Uterus (tissue), 4 donors: ENCODE results near the gene TMEM125. TPM values are rescaled to one million over a fixed set of nuclear protein-coding genes. Genes with fewer than 3 reads are reported as not detected.

Experiments
- DNase-seq, 2 donors: peaks; one replicate each; pipeline ENCODE4 v3.0.0-alpha.2; 2019 to 2020
- H3K27ac ChIP-seq, 2 donors: fragments of 200-600 bp; sonication (generic); 1 replicate in 1 of 2; 2 replicates in 1 of 2; pipeline ENCODE4 v1.5.1; 2016 to 2018
- H3K27me3 ChIP-seq, 2 donors: fragments of 200-600 bp; sonication (generic); one replicate each; pipeline ENCODE4 v1.5.1; 2018 to 2019; ENCODE audit warnings: control low read depth in 1 of 2
- H3K36me3 ChIP-seq, 2 donors: fragments of 200-600 bp; sonication (generic); one replicate each; pipeline ENCODE4 v1.5.1; 2019; ENCODE audit warnings: control low read depth in 1 of 2
- H3K4me1 ChIP-seq, 2 donors: fragments of 200-600 bp; sonication (generic); one replicate each; pipeline ENCODE4 v1.5.1; 2018 to 2019; ENCODE audit warnings: control low read depth in 1 of 2
- H3K4me3 ChIP-seq, 2 donors: fragments of 200-600 bp; sonication (generic); 1 replicate in 1 of 2; 2 replicates in 1 of 2; pipeline ENCODE4 v1.5.1; 2018 to 2019; ENCODE audit warnings: mild to moderate bottlenecking in 1 of 2
- H3K9me3 ChIP-seq, 2 donors: fragments of 200-600 bp; sonication (generic); one replicate each; pipeline ENCODE4 v1.5.1; 2019; ENCODE audit warnings: control low read depth in 1 of 2
- CTCF ChIP-seq, 4 experiments: fragments of 200-600 bp in 2 of 4; fragments of 450-650 bp in 2 of 4; sonication (generic) in 2 of 4; IDR thresholded peaks; one replicate each; pipeline ENCODE4 v1.5.1; 2016 to 2019; ENCODE audit warnings: antibody characterized with exemption in 4 of 4, mild to moderate bottlenecking in 2 of 4, moderate library complexity in 1 of 4
- POLR2A ChIP-seq, 2 donors: fragments of 450-650 bp; IDR thresholded peaks; one replicate each; pipeline ENCODE4 v1.6.1; 2016; ENCODE audit warnings: antibody characterized with exemption in 2 of 2, mild to moderate bottlenecking in 1 of 2, moderate library complexity in 1 of 2
- intact Hi-C: fragments of 100-400 bp; cut with DNase I; formaldehyde crosslinking; loops from one replicate; pipeline ENCODE4 v1.15.1; 2023; ENCODE audit warnings: low total_unique reads
- total RNA-seq, 4 donors: library from RNA; depleted of rRNA in 3 of 4; stranded (reverse); fragments of >200 nt in 3 of 4; gene quantifications; one replicate each; pipeline versions ENCODE4 v1.1.0 to v1.2.4, GENCODE V29; 2014 to 2023
- donor health status: DM: yes; HTN: yes; CAD: no.

The TMEM125 gene
- total RNA-seq, 4 donors from 2014 or later, result 0.55 to 3.6 TPM; not detected in 2

DNA sequence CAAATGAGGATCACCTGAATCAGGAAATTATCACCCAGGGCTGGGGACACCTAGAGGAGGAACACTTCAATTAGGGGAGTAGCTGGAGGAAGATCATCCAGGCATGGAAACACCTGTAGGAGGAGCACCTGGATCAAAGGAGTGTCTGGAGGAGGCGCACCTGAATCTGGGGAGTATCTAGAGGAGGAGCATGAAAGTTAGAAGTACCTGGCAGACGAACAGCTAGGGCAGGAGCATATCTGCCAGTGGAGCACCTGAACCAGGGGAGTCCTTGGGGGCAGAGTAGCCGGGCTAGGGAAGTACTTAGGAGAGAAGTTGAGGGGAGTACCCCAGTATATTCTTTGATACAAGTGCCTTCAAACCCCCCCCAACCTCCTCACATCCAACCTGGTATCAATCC, 14.3 kb downstream of the TMEM125 start:
- no peak for DNase-seq
- H3K4me1 ChIP-seq, result no peaks in the 10 kb centered on the region
- H3K27ac ChIP-seq, result no peak overlapping the region
- no peaks in the 10 kb centered on the region for H3K9me3 ChIP-seq
- no peak overlapping the region for H3K4me3 ChIP-seq
- H3K36me3 ChIP-seq, result no peaks in the 10 kb centered on the region
- intact Hi-C loops, result no loop called here
- TF ChIP-seq CTCF (IDR thresholded peaks at IDR 0.05) (no peak), POLR2A (IDR thresholded peaks at IDR 0.05) (no peak)
- H3K27me3 ChIP-seq, result no peaks in the 10 kb centered on the region

GRCh38 chr1:43284546-43285110, 14.8 kb downstream of the TMEM125 start:
- TF ChIP-seq POLR2A (IDR thresholded peaks at IDR 0.05) (no peak), CTCF (IDR thresholded peaks at IDR 0.05) (no peak)
- no peaks in the 10 kb centered on the region for H3K27me3 ChIP-seq
- H3K4me3 ChIP-seq, result no peak overlapping the region
- no peaks in the 10 kb centered on the region for H3K9me3 ChIP-seq
- H3K27ac ChIP-seq, result no peak overlapping the region
- H3K4me1 ChIP-seq, result no peaks in the 10 kb centered on the region
- H3K36me3 ChIP-seq, result no peaks in the 10 kb centered on the region
- DNase-seq, result no peak
- intact Hi-C loops, result no loop called here

DNA sequence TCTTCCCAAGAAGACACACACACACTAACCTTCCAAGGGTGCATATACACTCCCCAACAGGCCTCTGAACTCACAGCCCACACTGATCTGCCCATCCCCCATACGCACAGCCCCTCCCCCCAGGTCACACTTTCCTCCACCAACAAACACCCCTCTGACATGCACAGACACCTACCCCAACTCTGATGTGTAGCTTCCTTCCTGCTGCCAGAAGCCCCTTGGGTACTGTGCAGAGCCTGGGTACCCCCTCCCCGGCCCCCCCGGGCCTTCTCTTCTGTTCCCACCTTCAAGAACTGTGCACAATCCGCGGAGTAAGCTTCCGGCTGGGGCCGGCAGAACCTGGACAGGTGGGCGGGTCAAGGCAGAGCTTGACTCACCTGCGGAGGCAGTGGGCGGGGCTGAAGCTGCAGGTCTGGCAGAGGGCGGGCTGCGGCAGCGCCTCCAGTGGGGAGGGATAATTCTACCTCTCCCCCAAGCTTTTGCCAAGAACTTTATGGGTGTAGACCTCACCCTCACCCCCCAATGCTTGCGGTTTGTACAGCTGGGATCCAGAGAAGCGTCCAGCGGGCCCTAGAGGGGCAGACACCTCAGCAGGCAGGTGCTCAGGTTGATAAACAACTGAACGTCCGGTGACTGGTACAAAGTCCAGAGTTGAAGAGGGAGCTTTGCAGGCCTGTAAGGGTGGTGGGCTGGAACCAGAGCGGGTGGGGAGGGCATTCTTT, 15.6 kb downstream of the TMEM125 start, which contains the start of gene C1orf210:
Gene C1orf210, minus strand, starts transcription at position 313 of the 722 bp plus-strand sequence. CDS start 2,311 bp downstream, outside the sequence.
- H3K27me3 ChIP-seq, result no peaks in the 10 kb centered on the region
- no peak within 1 kb of the TSS for H3K27ac ChIP-seq
- H3K4me3 ChIP-seq, result no peak within 1 kb of the TSS
- no peaks in the 10 kb centered on the region for H3K9me3 ChIP-seq
- no peak for TF ChIP-seq CTCF (IDR thresholded peaks at IDR 0.05)
- TF ChIP-seq POLR2A (IDR thresholded peaks at IDR 0.05), result no peak
- no peaks in the 10 kb centered on the region for H3K36me3 ChIP-seq
- H3K4me1 ChIP-seq, result no peaks in the 10 kb centered on the region
- no peak for DNase-seq
- intact Hi-C loops, result no loop called here

- intact Hi-C loops, result no loop called here
- no peak for DNase-seq
- H3K4me3 ChIP-seq, result no peak overlapping the region
- no peaks in the 10 kb centered on the region for H3K36me3 ChIP-seq
- no peak overlapping the region for H3K27ac ChIP-seq
- H3K9me3 ChIP-seq, result no peaks in the 10 kb centered on the region
- no peaks in the 10 kb centered on the region for H3K27me3 ChIP-seq
- H3K4me1 ChIP-seq, result no peaks in the 10 kb centered on the region
- TF ChIP-seq CTCF (IDR thresholded peaks at IDR 0.05), result no peak
Measured at GRCh38 chr1:43286115-43286514, 16.3 kb downstream of the TMEM125 start.

- Histone ChIP-seq H3K27ac (no peak overlapping the region), H3K36me3 (no peaks in the 10 kb centered on the region), H3K4me1 (no peaks in the 10 kb centered on the region), H3K9me3 (no peaks in the 10 kb centered on the region), H3K4me3 (no peak overlapping the region), H3K27me3 (no peaks in the 10 kb centered on the region)
- no peak for DNase-seq
- intact Hi-C loops, result no loop called here
- TF ChIP-seq POLR2A (IDR thresholded peaks at IDR 0.05) (no peak), CTCF (IDR thresholded peaks at IDR 0.05) (no peak)
Measured at GRCh38 chr1:43286533-43286932, 16.8 kb downstream of the TMEM125 start.
